ENCODE measurements around the gene TMEM63C.

TMEM63C gene, protein sequence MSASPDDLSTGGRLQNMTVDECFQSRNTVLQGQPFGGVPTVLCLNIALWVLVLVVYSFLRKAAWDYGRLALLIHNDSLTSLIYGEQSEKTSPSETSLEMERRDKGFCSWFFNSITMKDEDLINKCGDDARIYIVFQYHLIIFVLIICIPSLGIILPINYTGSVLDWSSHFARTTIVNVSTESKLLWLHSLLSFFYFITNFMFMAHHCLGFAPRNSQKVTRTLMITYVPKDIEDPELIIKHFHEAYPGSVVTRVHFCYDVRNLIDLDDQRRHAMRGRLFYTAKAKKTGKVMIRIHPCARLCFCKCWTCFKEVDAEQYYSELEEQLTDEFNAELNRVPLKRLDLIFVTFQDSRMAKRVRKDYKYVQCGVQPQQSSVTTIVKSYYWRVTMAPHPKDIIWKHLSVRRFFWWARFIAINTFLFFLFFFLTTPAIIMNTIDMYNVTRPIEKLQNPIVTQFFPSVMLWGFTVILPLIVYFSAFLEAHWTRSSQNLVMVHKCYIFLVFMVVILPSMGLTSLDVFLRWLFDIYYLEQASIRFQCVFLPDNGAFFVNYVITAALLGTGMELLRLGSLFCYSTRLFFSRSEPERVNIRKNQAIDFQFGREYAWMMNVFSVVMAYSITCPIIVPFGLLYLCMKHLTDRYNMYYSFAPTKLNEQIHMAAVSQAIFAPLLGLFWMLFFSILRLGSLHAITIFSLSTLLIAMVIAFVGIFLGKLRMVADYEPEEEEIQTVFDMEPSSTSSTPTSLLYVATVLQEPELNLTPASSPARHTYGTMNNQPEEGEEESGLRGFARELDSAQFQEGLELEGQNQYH

GRCh38 chr14:77181603-77182437 lies at the start of gene TMEM63C:
Gene TMEM63C, plus strand, starts transcription at chr14:77181798. Its CDS starts 37,016 bp downstream, at chr14:77218814.
- DNase-seq, result peak; percentile 81

- no peak for DNase-seq
These were observed 49.6 kb upstream of the TMEM63C start for GRCh38 chr14:77131871-77132486.

GRCh38 chr14:77133720-77134338 lies 47.8 kb upstream of the TMEM63C start:
- peak; percentile 74 for DNase-seq

DNA sequence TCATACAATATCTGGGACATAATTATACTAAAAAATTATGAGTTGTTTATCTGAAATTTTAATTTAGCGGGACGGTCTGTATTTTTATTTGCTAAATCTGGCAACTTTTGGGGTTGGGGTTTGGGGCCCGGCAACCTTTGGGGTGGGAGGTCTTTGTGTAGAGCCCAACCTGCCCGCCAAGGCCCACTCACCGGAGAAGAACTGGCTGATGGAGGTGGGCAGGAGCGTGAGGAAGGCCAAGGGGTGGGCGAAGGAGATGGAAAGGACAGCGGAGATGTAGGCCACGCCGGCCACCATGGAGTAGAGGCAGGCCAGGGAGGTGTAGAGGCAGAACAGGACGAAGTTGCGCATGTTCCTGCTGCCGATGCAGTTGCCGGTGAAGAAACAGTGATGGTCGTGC lies 42.6 kb upstream of the TMEM63C start:
- DNase-seq, result no peak

DNA sequence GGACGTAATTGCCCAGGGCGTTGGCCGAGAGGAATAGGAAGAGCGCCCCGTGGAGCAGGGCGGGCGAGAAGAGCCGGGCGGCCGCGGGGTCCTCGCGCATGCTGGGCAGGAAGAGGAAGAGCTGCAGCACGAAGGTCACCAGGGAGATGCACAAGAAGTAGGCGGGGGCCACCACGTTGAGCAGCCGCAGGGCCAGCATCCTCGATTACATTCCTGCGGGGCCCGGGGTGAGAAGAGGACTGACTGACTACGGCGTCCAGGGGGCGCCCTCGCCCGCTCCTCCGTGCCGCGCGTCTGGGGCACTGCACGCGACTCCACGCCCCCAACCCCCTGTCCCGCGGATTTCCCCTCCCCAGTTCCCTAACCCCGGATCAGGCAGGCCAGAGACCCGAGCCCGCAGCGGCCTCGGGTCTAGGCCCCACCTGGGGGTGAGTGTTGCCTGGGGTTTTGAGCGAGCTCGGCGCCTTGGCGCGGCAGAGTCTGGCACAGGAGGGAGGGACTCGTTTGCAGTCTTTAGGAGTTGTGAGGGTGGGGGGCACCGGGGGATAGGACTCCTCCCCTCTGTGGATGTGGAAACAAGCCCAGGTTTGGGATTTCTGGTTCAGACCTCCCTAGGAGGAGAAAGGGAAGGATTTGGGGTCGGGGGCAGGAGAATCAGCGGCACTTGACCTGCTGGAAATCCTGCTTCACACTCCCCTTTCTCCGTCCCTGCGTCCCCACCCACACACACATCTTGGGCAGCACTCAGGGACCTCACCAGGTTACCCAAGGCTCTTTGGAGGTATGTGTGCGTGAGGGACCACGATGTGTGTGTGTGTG lies 41.8 kb upstream of the TMEM63C start:
- DNase-seq, result peak; percentile 82

DNA sequence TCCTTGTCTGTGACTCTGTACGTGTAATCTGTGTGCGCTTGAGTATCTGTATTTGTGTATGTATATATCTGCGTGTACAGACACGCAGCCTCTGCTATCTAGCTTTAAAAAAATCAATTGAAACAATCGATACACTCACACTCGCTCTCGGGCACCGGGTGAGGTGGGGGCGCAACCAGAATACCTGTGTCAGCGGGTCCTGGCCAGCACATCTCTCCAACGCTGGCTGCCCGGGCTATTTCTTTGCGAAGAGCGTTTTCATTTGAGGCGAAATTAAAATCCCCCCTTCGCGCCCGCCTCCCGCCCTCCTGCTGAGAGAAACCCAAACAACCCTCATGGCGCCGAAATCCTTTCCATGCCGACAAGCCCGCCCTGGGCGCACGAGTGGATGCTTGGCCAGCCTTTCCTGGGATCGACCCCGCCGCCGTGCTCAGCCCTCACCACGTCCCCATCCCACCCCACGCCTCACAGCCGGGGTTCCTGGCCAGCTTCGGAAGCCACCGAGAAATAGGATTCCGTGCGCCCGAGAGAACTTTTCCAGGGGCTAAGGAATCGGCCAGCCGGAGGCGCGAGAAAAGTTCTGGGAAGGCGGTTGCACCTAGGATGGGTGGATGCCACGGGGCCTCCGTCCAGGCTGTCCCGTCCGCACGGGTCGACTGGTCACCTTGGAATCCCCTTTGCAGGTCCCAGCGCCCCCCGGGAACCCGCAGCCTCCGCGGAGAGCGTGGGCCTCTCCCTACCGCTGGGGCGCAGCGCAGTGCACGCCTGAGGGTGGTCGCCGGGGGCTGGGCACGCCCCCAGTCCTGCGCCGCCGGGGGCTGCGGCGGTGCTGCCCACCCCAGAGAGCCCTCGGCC lies 41.0 kb upstream of the TMEM63C start:
- no peak for DNase-seq

GRCh38 chr14:77141214-77142004 lies 40.2 kb upstream of the TMEM63C start, which contains the start of gene ZDHHC22:
Gene ZDHHC22, minus strand, starts transcription at chr14:77141791. Its CDS starts 2,053 bp downstream, at chr14:77139738.
- DNase-seq, result peak; percentile 67

GRCh38 chr14:77142005-77142800 lies 39.4 kb upstream of the TMEM63C start:
- DNase-seq, result no peak

- DNase-seq, result no peak
These were observed 38.5 kb upstream of the TMEM63C start for GRCh38 chr14:77143071-77143470.

DNA sequence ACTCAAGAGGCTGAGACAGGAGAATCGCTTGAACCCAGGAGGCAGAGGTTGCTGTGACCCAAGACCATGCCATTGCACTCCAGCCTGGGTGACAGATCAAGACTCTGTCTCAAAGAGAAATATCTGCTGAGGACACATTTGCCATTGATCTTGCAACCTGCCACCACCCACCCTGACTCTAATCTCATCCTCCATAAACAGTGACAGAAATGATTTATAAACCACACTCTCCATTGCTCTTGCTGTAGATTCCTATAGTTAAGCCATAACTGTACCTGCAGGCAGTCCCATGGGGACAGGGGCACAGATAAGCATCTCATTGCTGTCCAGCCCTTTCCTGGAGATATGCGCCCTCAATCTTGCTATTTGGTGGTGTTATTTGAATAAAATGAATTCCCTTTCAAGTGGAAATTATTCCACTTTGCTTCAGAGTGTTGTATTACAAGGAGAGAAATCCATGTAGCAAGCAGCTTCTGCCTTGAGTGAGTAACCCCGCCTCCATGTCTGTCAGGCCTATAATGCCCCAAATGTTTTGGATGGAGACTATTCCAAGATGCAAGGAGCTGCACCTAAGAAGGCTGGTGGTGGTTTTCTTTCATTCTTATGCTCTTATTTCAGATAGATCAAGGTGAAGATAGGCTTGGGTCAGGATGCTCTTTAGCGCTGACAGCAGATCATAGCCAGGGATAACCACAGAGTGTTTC lies 37.0 kb upstream of the TMEM63C start:
- DNase-seq, result no peak

- DNase-seq, result peak; percentile 30
These were observed 35.4 kb upstream of the TMEM63C start for GRCh38 chr14:77145975-77146740.

GRCh38 chr14:77148510-77149231 lies 32.9 kb upstream of the TMEM63C start:
- DNase-seq, result no peak

GRCh38 chr14:77151245-77151644 lies 30.4 kb upstream of the TMEM63C start:
- DNase-seq, result no peak

- DNase-seq, result no peak
These were observed 29.5 kb upstream of the TMEM63C start for GRCh38 chr14:77151918-77152588.

- DNase-seq, result no peak
These were observed 27.8 kb upstream of the TMEM63C start for GRCh38 chr14:77153802-77154201.

DNA sequence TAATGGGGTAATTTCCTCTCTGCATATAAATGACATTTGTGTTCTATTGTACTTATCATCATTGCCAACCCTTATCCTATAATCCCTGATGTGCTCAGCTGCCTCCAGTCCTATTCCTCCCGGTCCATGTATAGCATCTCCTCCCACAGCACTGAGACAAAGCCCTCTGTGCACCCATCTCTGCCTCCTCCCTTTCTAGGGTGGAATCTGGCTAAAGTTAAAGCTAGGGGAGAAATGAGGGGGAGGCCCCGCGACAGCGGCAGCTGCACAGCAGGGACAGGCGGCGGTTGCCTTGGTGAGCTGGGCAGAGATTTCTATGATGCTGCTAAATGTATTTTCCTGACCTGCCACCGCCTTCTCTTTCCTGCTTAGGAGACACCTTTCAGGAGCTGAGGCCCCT lies 27.2 kb upstream of the TMEM63C start:
- DNase-seq, result no peak

Data from activated CD8-positive, alpha-beta memory T cell treated with anti-CD3 and anti-CD28 coated beads, Interleukin-2, amount 50 U/mL, for 48 hours (primary cell).